ENCODE measurements around the gene LMX1A.

Gene LMX1A

GRCh38 chr1:165289556-165289955, 67.0 kb downstream of the LMX1A start:
- Histone ChIP-seq H3K27me3 (peaks cover 0 to 32% of the 10 kb centered on the region in 2 donors), H3K4me3 (no peak overlapping the region), H3K9me3 (peaks cover 0 to 4% (median 0%) of the 10 kb centered on the region in 3 donors), H3K36me3 (no peaks in the 10 kb centered on the region), H3K27ac (no peak overlapping the region), H3K4me1 (no peaks in the 10 kb centered on the region)
- no peak for DNase-seq
- TF ChIP-seq CTCF (IDR thresholded peaks at IDR 0.05): no peak
- intact Hi-C loops (cut with DNase I; ENCODE audit: low total_unique reads): no loop called here

DNA sequence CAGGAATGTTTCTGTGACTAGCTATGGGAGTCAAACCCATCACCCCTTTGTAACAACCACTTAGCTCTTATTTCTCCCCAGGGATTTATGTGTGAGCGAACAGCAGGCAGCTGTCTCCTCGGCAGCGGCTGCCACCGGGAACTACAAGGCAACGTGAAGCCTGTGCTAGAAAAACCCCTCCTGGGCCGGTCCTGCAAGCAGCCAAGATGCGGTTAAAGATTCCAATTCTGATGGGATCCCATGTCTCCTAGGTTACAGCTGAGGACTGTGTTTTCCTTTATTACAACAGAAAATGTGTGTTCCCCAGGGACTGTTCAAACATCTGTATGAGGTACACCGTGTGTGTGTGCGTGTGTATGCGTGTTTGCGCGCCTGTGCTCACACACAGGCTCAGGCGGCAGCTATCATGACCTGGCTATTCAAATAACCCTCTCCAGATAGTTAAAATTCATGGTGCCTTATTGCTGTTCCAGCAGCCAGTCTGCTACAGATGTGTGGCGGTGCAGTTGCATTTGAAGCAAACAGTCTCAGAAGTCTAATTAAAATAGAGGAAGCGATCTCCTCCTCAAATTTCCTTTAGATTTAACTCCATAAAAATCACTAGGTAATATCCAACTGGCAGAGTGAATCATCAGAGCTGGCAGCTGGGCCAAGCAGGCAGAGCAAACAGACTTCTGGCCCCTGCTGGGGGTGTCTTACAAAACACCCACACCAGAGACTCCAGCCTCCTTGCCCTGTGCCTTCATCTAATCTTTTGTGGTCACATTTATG, 68.0 kb downstream of the LMX1A start:
- H3K4me3 ChIP-seq: no peak overlapping the region
- DNase-seq: no peak
- H3K9me3 ChIP-seq: peaks cover 0 to 4% (median 0%) of the 10 kb centered on the region in 3 donors
- no peak overlapping the region for H3K27ac ChIP-seq
- H3K27me3 ChIP-seq: peaks cover 0 to 37% of the 10 kb centered on the region in 2 donors
- no peaks in the 10 kb centered on the region for H3K4me1 ChIP-seq
- intact Hi-C loops (cut with DNase I; ENCODE audit: low total_unique reads): no loop called here
- H3K36me3 ChIP-seq: no peaks in the 10 kb centered on the region
- no peak for TF ChIP-seq CTCF (IDR thresholded peaks at IDR 0.05)

- Histone ChIP-seq H3K9me3 (peaks cover 0 to 4% (median 0%) of the 10 kb centered on the region in 3 donors), H3K36me3 (no peaks in the 10 kb centered on the region), H3K4me1 (no peaks in the 10 kb centered on the region), H3K27me3 (peaks cover 0 to 40% of the 10 kb centered on the region in 2 donors), H3K27ac (no peak overlapping the region), H3K4me3 (no peak overlapping the region)
- no peak for TF ChIP-seq CTCF (IDR thresholded peaks at IDR 0.05)
- DNase-seq: no peak
- intact Hi-C loops (cut with DNase I; ENCODE audit: low total_unique reads): no loop called here
These were observed 68.7 kb downstream of the LMX1A start for GRCh38 chr1:165287781-165288180.

GRCh38 chr1:165287329-165287728, 69.2 kb downstream of the LMX1A start:
- Histone ChIP-seq H3K9me3 (peaks cover 0 to 4% (median 0%) of the 10 kb centered on the region in 3 donors), H3K27ac (no peak overlapping the region), H3K4me3 (no peak overlapping the region), H3K4me1 (no peaks in the 10 kb centered on the region), H3K27me3 (peaks cover 0 to 44% of the 10 kb centered on the region in 2 donors), H3K36me3 (no peaks in the 10 kb centered on the region)
- TF ChIP-seq CTCF (IDR thresholded peaks at IDR 0.05): no peak
- intact Hi-C loops (cut with DNase I; ENCODE audit: low total_unique reads): no loop called here
- DNase-seq: no peak

DNA sequence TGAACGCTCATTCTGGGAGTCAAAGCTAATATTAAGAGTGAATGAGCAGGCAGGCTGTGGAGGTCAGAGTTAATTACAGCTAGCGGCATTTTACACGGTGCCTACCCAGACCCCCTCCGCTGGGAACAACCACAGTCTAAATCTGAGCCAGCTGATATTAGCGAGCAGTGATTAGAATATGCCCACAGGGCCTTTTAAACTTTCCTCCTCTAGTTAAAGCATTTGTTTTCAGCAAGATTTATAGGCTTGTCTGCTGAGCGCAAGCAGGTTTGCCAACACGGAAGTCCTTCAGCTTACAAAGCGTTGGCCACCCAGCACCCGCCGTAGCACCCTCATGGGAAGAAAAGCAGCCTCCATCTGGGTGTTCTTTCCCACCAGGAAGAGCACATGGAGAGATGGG, 72.1 kb downstream of the LMX1A start:
- intact Hi-C loops (cut with DNase I; ENCODE audit: low total_unique reads): no loop called here
- peaks cover 0 to 50% of the 10 kb centered on the region in 2 donors for H3K27me3 ChIP-seq
- H3K4me3 ChIP-seq: no peak overlapping the region
- DNase-seq: no peak
- no peak for TF ChIP-seq CTCF (IDR thresholded peaks at IDR 0.05)
- H3K27ac ChIP-seq: no peak overlapping the region
- no peaks in the 10 kb centered on the region for H3K4me1 ChIP-seq
- H3K9me3 ChIP-seq: no peaks in the 10 kb centered on the region
- H3K36me3 ChIP-seq: no peaks in the 10 kb centered on the region
